Activated naive CD8-positive, alpha-beta T cell treated with anti-CD3 and anti-CD28 coated beads, Interleukin-2, amount 50 U/mL, for 24 hours (primary cell): ENCODE data around the gene SLC46A3.
A peak's percentile ranks its signal among the peaks of the same experiment; 100 is the strongest.

ENCODE experiments used
- ATAC-seq: fragments of 150-1000 bp; cut with Tn5 transposase; one replicate; pipeline ENCODE4 v1.10.0; 2021
- DNase-seq: peaks from one replicate; pipeline ENCODE4 v3.0.0; 2021
- H3K27ac Mint-ChIP-seq: one replicate; pipeline ENCODE4 v1.8.0; 2021; ENCODE audit warnings: mild to moderate bottlenecking, mixed read lengths
- H3K27me3 Mint-ChIP-seq: one replicate; pipeline ENCODE4 v1.8.0; 2021; ENCODE audit warnings: mixed read lengths
- H3K36me3 Mint-ChIP-seq: one replicate; pipeline ENCODE4 v1.8.0; 2021; ENCODE audit warnings: low read depth, mixed read lengths
- H3K4me1 Mint-ChIP-seq: one replicate; pipeline ENCODE4 v1.8.0; 2021; ENCODE audit warnings: mixed read lengths
- H3K4me3 Mint-ChIP-seq: one replicate; pipeline ENCODE4 v1.8.0; 2021; ENCODE audit warnings: mild to moderate bottlenecking, moderate library complexity, mixed read lengths
- H3K9me3 Mint-ChIP-seq: one replicate; pipeline ENCODE4 v1.8.0; 2021; ENCODE audit warnings: mixed read lengths

Gene SLC46A3, protein sequence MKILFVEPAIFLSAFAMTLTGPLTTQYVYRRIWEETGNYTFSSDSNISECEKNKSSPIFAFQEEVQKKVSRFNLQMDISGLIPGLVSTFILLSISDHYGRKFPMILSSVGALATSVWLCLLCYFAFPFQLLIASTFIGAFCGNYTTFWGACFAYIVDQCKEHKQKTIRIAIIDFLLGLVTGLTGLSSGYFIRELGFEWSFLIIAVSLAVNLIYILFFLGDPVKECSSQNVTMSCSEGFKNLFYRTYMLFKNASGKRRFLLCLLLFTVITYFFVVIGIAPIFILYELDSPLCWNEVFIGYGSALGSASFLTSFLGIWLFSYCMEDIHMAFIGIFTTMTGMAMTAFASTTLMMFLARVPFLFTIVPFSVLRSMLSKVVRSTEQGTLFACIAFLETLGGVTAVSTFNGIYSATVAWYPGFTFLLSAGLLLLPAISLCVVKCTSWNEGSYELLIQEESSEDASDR

GRCh38 chr13:28718543-28719226 is at the start of gene SLC46A3:
Gene SLC46A3, minus strand, starts transcription at chr13:28718970. Its CDS starts 972 bp downstream, at chr13:28717998.
- H3K27ac Mint-ChIP-seq: peak within 1 kb of the TSS; percentile 87
- H3K4me3 Mint-ChIP-seq: peak within 1 kb of the TSS; percentile 89
- peaks cover 29% of the 10 kb centered on the region for H3K4me1 Mint-ChIP-seq
- H3K36me3 Mint-ChIP-seq: no peaks in the 10 kb centered on the region
- ATAC-seq (peak; percentile 100), DNase-seq (peak; percentile 97)
- no peaks in the 10 kb centered on the region for H3K9me3 Mint-ChIP-seq
- H3K27me3 Mint-ChIP-seq: peaks cover 2% of the 10 kb centered on the region

- Mint-ChIP-seq H3K4me1 (no peaks in the 10 kb centered on the region), H3K9me3 (peaks cover 12% of the 10 kb centered on the region)
These were observed 45.1 kb upstream of the SLC46A3 start for GRCh38 chr13:28763887-28764286.

GRCh38 chr13:28761586-28761985 is 42.8 kb upstream of the SLC46A3 start:
- no peaks in the 10 kb centered on the region for H3K27me3 Mint-ChIP-seq
- DNase-seq: no peak
- ATAC-seq: no peak

More at GRCh38 chr13:28763887-28764286, 45.1 kb upstream of the SLC46A3 start:
- no peak overlapping the region for H3K4me3 Mint-ChIP-seq
- H3K27me3 Mint-ChIP-seq: no peaks in the 10 kb centered on the region
- no peak overlapping the region for H3K27ac Mint-ChIP-seq
- H3K36me3 Mint-ChIP-seq: peaks cover 3% of the 10 kb centered on the region
- ATAC-seq: no peak
- DNase-seq: no peak

GRCh38 chr13:28755546-28755870 is 36.7 kb upstream of the SLC46A3 start:
- H3K36me3 Mint-ChIP-seq: peaks cover 5% of the 10 kb centered on the region
- peaks cover 6% of the 10 kb centered on the region for H3K4me1 Mint-ChIP-seq
- no peak overlapping the region for H3K27ac Mint-ChIP-seq
- ATAC-seq (no peak), DNase-seq (no peak)
- H3K4me3 Mint-ChIP-seq: no peak overlapping the region
- H3K27me3 Mint-ChIP-seq: no peaks in the 10 kb centered on the region
- peaks cover 14% of the 10 kb centered on the region for H3K9me3 Mint-ChIP-seq

More at GRCh38 chr13:28761586-28761985, 42.8 kb upstream of the SLC46A3 start:
- peaks cover 5% of the 10 kb centered on the region for H3K36me3 Mint-ChIP-seq
- no peak overlapping the region for H3K4me3 Mint-ChIP-seq
- peaks cover 14% of the 10 kb centered on the region for H3K9me3 Mint-ChIP-seq
- H3K27ac Mint-ChIP-seq: no peak overlapping the region
- H3K4me1 Mint-ChIP-seq: no peaks in the 10 kb centered on the region

DNA sequence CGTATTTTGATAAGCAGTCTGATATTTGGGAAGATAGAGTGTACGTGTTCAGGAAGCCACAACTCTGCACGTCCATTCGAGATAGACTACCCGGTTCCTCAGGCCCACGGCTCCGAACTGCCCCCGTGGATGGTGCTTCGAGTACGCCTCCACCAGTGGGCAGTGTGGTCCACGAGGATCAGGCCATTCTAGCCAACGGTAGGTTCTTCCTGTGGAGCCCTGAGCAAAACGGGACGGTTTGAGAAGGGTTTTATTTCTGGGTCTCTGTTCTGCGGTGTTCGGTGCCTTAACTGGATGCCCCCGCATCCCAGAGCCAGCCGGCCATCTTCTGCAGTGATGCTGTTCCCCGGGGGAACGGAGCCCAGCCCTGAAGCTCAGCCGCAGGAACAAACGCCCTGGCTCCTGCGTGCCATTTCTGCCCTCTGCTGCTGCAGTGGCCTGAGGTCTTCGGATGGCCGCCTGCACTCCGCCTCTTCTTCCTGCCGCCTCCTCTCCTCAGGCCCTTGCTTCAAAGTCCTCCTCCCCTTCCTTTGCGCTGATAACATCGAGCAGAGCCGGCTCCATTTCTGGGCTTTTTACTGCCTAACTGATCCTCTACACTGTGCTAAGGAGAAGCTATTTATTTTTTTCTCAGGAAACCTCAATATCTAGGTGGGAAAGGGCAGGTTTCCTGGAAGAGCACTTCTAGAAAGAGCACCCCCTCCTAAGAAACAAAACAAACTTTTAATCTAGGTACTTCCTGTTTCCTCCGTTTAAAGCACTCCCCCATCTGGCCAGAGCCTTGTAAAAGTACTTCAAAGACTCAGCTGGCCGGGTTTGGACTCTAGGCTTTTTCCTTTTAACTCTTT is 36.2 kb upstream of the SLC46A3 start:
- DNase-seq (no peak), ATAC-seq (no peak)
- H3K27ac Mint-ChIP-seq: peak overlapping the region; percentile 80
- peaks cover 5% of the 10 kb centered on the region for H3K36me3 Mint-ChIP-seq
- peaks cover 6% of the 10 kb centered on the region for H3K4me1 Mint-ChIP-seq
- no peaks in the 10 kb centered on the region for H3K27me3 Mint-ChIP-seq
- H3K4me3 Mint-ChIP-seq: peak overlapping the region; percentile 55
- peaks cover 14% of the 10 kb centered on the region for H3K9me3 Mint-ChIP-seq

DNA sequence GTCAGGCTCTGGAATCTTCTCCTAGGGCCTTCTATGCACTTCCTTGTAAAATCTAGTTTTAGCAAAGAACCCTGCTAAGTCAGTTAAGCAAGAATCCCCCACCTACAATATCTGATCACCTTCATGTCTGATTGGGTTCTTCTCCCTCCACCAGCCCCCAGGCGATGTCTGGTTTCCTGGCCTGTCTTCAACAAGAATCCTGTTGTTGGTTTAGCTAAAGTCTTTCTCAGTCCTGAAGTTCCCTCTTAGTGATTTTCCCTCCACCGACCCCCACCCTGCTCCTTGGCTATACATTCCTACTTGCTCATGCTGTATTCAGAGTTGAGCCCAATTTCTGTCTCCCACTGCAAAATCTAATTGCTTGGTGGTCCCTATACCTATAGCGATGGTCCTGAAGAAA is 35.2 kb upstream of the SLC46A3 start:
- H3K36me3 Mint-ChIP-seq: peaks cover 2% of the 10 kb centered on the region
- no peak for DNase-seq
- H3K27me3 Mint-ChIP-seq: no peaks in the 10 kb centered on the region
- peaks cover 6% of the 10 kb centered on the region for H3K4me1 Mint-ChIP-seq
- H3K4me3 Mint-ChIP-seq: no peak overlapping the region
- no peak for ATAC-seq
- peaks cover 9% of the 10 kb centered on the region for H3K9me3 Mint-ChIP-seq
- H3K27ac Mint-ChIP-seq: no peak overlapping the region

GRCh38 chr13:28753208-28753892 is 34.6 kb upstream of the SLC46A3 start:
- no peak for ATAC-seq
- Mint-ChIP-seq H3K9me3 (peaks cover 3% of the 10 kb centered on the region), H3K36me3 (no peaks in the 10 kb centered on the region), H3K27ac (no peak overlapping the region), H3K27me3 (no peaks in the 10 kb centered on the region), H3K4me1 (peaks cover 6% of the 10 kb centered on the region), H3K4me3 (no peak overlapping the region)
- no peak for DNase-seq

DNA sequence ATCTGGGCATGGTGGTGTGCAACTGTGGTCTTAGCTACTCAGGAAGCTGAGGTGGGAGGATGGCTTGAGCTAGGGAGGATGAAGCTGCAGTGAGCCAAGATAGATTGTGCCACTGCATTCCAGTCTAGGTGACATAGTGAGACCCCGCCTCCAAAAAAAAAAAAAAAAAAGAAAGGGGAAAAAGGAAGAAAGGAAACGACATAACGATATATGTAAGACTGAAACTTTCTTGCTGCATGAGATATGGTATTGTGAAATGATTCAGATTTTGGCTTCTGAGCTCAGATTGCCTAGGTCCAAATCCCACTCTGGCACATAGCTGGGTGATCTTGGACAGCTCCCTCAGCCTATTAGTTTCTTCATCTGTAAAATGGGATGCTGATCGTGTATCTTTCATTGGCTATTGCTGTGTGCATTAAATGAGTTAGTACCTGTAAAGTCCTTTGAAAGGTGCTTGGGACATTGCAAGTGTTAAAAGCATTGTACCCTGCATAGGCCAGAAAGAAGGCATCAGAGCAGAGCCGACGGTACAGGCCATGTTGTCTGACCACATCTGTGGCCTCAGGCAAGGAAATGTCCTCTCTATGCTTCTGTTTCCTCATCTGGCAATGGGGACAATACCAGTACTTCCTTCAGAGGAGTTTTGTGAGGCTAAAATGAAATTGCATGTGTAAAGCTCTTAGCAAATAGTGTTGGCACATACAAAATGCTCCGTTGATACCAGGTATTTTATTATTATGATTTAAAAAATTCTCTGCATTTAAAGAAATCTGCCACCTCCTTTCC is 32.6 kb upstream of the SLC46A3 start:
- Mint-ChIP-seq H3K9me3 (no peaks in the 10 kb centered on the region), H3K27me3 (no peaks in the 10 kb centered on the region), H3K4me1 (peaks cover 6% of the 10 kb centered on the region), H3K4me3 (no peak overlapping the region), H3K27ac (no peak overlapping the region), H3K36me3 (no peaks in the 10 kb centered on the region)
- no peak for ATAC-seq
- DNase-seq: no peak

- no peak overlapping the region for H3K4me3 Mint-ChIP-seq
- no peak for DNase-seq
- no peaks in the 10 kb centered on the region for H3K27me3 Mint-ChIP-seq
- no peaks in the 10 kb centered on the region for H3K36me3 Mint-ChIP-seq
- H3K27ac Mint-ChIP-seq: no peak overlapping the region
- H3K9me3 Mint-ChIP-seq: no peaks in the 10 kb centered on the region
- peaks cover 5% of the 10 kb centered on the region for H3K4me1 Mint-ChIP-seq
- ATAC-seq: no peak
These were observed 31.6 kb upstream of the SLC46A3 start for GRCh38 chr13:28750187-28751045.

- no peak for DNase-seq
- Mint-ChIP-seq H3K4me3 (no peak overlapping the region), H3K4me1 (no peaks in the 10 kb centered on the region), H3K9me3 (no peaks in the 10 kb centered on the region), H3K27ac (no peak overlapping the region), H3K27me3 (no peaks in the 10 kb centered on the region), H3K36me3 (no peaks in the 10 kb centered on the region)
- ATAC-seq: no peak
These were observed 29.1 kb upstream of the SLC46A3 start for GRCh38 chr13:28747851-28748250.

DNA sequence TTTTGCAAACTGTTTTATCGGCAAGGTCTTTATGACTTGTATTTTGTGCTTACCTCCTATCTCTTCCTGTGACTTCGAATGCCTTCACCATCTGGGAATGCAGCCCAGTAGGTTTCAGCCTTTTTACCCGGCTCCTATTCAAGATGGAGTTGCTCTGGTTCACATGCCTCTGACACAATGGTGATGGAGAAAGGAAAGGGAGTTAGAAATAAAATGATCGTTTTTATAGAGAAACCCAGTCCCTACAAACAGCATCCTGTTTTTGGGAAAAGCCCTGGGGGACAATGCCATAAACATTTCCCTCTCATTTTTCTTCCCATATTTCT is 27.5 kb upstream of the SLC46A3 start:
- no peaks in the 10 kb centered on the region for H3K36me3 Mint-ChIP-seq
- no peaks in the 10 kb centered on the region for H3K27me3 Mint-ChIP-seq
- H3K9me3 Mint-ChIP-seq: no peaks in the 10 kb centered on the region
- peaks cover 2% of the 10 kb centered on the region for H3K4me1 Mint-ChIP-seq
- H3K27ac Mint-ChIP-seq: no peak overlapping the region
- no peak for ATAC-seq
- DNase-seq: no peak
- H3K4me3 Mint-ChIP-seq: no peak overlapping the region

- no peaks in the 10 kb centered on the region for H3K36me3 Mint-ChIP-seq
- H3K4me3 Mint-ChIP-seq: no peak overlapping the region
- H3K4me1 Mint-ChIP-seq: peaks cover 3% of the 10 kb centered on the region
- no peaks in the 10 kb centered on the region for H3K9me3 Mint-ChIP-seq
- no peak overlapping the region for H3K27ac Mint-ChIP-seq
- DNase-seq (no peak), ATAC-seq (no peak)
- H3K27me3 Mint-ChIP-seq: no peaks in the 10 kb centered on the region
These were observed 25.9 kb upstream of the SLC46A3 start for GRCh38 chr13:28744656-28745055.

- H3K9me3 Mint-ChIP-seq: no peaks in the 10 kb centered on the region
- ATAC-seq (no peak), DNase-seq (no peak)
- no peak overlapping the region for H3K27ac Mint-ChIP-seq
- H3K4me3 Mint-ChIP-seq: no peak overlapping the region
- H3K36me3 Mint-ChIP-seq: no peaks in the 10 kb centered on the region
- peaks cover 3% of the 10 kb centered on the region for H3K4me1 Mint-ChIP-seq
- no peaks in the 10 kb centered on the region for H3K27me3 Mint-ChIP-seq
These were observed 25.3 kb upstream of the SLC46A3 start for GRCh38 chr13:28744091-28744536.
